Gastrocnemius medialis (tissue), 4 donors: Measurements from ENCODE around the gene C1D. TPM values are rescaled to one million over a fixed set of nuclear protein-coding genes. Genes with fewer than 3 reads are reported as not detected.

Experiments used
- ATAC-seq, 2 donors: fragments of 150-250 bp; one replicate each; pipeline ENCODE4 v1.9.1; 2016
- DNase-seq, 2 donors: peaks; one replicate each; pipeline ENCODE4 v3.0.0-alpha.2; 2019
- H3K27ac ChIP-seq, 4 donors: fragments of 200-600 bp; sonication (generic); 1 replicate in 1 of 4; 2 replicates in 3 of 4; pipeline ENCODE4 v1.5.1; 2016 to 2018; ENCODE audit warnings: mild to moderate bottlenecking in 2 of 4, moderate library complexity in 1 of 4
- H3K27me3 ChIP-seq, 3 donors: fragments of 200-600 bp; sonication (generic) in 2 of 3; 1 replicate in 1 of 3; 2 replicates in 2 of 3; pipeline versions ENCODE4 v1.5.1 to v1.6.0; 2016 to 2019; ENCODE audit warnings: mild to moderate bottlenecking in 1 of 3, moderate library complexity in 1 of 3
- H3K36me3 ChIP-seq, 2 donors: fragments of 200-600 bp; sonication (generic) in 1 of 2; one replicate each; pipeline ENCODE4 v1.5.1; 2017 to 2018
- H3K4me1 ChIP-seq, 2 donors: fragments of 200-600 bp; sonication (generic) in 1 of 2; one replicate each; pipeline ENCODE4 v1.5.1; 2016 to 2017; ENCODE audit warnings: mild to moderate bottlenecking in 2 of 2
- H3K4me3 ChIP-seq, 4 donors: fragments of 200-600 bp; sonication (generic) in 3 of 4; 1 replicate in 1 of 4; 2 replicates in 3 of 4; pipeline ENCODE4 v1.5.1; 2016 to 2019; ENCODE audit warnings: mild to moderate bottlenecking in 2 of 4
- H3K9me3 ChIP-seq, 3 donors: fragments of 200-600 bp; sonication (generic) in 2 of 3; 1 replicate in 1 of 3; 2 replicates in 2 of 3; pipeline ENCODE4 v1.5.1; 2016 to 2019
- POLR2A ChIP-seq, 2 donors: fragments of 450-650 bp; IDR thresholded peaks; one replicate each; pipeline ENCODE4 v1.6.1; 2017; ENCODE audit warnings: antibody characterized with exemption in 2 of 2, mild to moderate bottlenecking in 2 of 2, moderate library complexity in 2 of 2
- in situ Hi-C, 4 donors: fragments of 200-750 bp; cut with MboI; loops; one replicate each; pipeline versions ENCODE4 v1.15.0 to v1.8.0; 2017; ENCODE audit warnings: low sequenced_read_pairs in 4 of 4
- intact Hi-C: fragments of 100-400 bp; cut with DNase I; formaldehyde crosslinking; loops from one replicate; pipeline ENCODE4 v1.15.1; 2023; ENCODE audit warnings: low total_unique reads
- total RNA-seq, 4 donors: library from RNA; depleted of rRNA; stranded (reverse); fragments of >200 nt; gene quantifications; one replicate each; pipeline versions ENCODE4 v1.1.0 to v1.2.3, GENCODE V29; 2016
- TF ChIP-seq, protein P1 (sequence below), 5 experiments: fragments of 450-650 bp in 3 of 5; fragments of 200-600 bp in 2 of 5; sonication (generic) in 2 of 5; IDR thresholded peaks in 4 of 5; conservative IDR thresholded peaks in 1 of 5; 1 replicate in 4 of 5; 2 replicates in 1 of 5; pipeline ENCODE4 v1.5.1; 2016 to 2019; ENCODE audit warnings: antibody characterized with exemption in 5 of 5, mild to moderate bottlenecking in 3 of 5, moderate library complexity in 3 of 5

The C1D gene
- total RNA-seq, 4 donors from 2014 or later, result 29.7 to 57.3 (median 41.4) TPM

DNA sequence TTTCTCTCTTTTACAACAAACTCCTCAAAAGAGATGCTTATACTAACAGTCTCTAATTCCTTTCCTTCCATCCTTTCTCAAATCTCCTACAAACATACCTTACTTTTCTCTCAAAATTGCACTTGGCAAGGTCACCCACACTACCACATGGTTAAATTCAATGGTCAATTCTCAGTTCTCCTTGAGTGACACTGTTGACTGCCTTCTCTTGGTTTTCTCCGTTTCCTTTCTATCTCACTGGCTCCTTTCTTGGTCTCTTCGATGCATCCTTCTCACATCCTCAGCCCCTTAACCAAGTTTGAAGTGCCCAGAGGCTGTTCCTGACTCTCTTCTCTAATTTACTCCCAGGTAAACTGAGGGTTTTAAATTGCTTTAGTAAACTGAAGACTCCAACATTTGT lies 12.5 kb downstream of the C1D start:
- Histone ChIP-seq H3K9me3 (no peaks in the 10 kb centered on the region), H3K4me3 (no peak overlapping the region), H3K27ac (no peak overlapping the region), H3K36me3 (no peaks in the 10 kb centered on the region), H3K4me1 (peaks cover 23 to 33% of the 10 kb centered on the region in 2 donors), H3K27me3 (no peaks in the 10 kb centered on the region)
- in situ Hi-C loops, result no loop called here
- ATAC-seq, result no peak
- no peak for DNase-seq
- intact Hi-C loops, result no loop called here
- TF ChIP-seq, protein P1, sequence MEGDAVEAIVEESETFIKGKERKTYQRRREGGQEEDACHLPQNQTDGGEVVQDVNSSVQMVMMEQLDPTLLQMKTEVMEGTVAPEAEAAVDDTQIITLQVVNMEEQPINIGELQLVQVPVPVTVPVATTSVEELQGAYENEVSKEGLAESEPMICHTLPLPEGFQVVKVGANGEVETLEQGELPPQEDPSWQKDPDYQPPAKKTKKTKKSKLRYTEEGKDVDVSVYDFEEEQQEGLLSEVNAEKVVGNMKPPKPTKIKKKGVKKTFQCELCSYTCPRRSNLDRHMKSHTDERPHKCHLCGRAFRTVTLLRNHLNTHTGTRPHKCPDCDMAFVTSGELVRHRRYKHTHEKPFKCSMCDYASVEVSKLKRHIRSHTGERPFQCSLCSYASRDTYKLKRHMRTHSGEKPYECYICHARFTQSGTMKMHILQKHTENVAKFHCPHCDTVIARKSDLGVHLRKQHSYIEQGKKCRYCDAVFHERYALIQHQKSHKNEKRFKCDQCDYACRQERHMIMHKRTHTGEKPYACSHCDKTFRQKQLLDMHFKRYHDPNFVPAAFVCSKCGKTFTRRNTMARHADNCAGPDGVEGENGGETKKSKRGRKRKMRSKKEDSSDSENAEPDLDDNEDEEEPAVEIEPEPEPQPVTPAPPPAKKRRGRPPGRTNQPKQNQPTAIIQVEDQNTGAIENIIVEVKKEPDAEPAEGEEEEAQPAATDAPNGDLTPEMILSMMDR (IDR thresholded peaks at IDR 0.05 in 4 of 5, conservative IDR thresholded peaks at IDR 0.05 in 1 of 5), result no peak
- TF ChIP-seq POLR2A (IDR thresholded peaks at IDR 0.05), result no peak

DNA sequence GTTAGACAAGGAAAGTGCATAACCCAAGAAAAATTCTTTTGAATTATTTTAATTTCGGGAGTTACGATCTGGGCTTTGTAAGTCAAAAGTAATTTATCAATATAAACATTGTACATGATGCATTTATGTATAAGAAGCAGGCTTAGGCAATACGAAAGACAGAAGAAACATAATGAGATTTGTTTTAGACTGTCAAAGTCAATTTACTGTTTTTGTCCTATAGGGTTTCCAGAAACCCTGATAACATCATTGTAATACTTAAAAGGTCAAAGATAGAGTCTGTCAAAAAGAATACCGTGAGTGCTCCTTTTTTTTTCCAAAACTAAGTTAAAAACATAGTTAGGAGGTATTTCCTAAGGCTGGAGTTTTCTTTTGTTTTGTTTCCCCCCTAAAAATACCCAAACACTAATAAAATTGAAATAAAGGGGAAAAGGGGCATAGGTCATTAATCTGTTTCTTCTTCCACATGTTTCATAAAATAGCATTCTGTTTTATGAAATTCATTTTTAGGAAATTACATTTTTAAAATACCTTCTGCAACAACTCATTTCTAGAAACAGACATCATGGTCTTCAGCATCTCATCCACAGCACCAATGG lies 16.1 kb downstream of the C1D start:
- ATAC-seq (no peak), DNase-seq (no peak)
- no peak for TF ChIP-seq POLR2A (IDR thresholded peaks at IDR 0.05)
- TF ChIP-seq, protein P1 (IDR thresholded peaks at IDR 0.05 in 4 of 5, conservative IDR thresholded peaks at IDR 0.05 in 1 of 5), result no peak
- peaks cover 0 to 6% of the 10 kb centered on the region in 2 donors for H3K36me3 ChIP-seq
- H3K9me3 ChIP-seq, result no peaks in the 10 kb centered on the region
- H3K4me3 ChIP-seq, result no peak overlapping the region
- in situ Hi-C loops (loop anchor here in 1 of 4 donors (25.0 kb wide), 1 partner anchor 1609 kb away; the partner anchor contains the start of gene MEIS1), intact Hi-C loops (no loop called here)
- no peaks in the 10 kb centered on the region for H3K27me3 ChIP-seq
- H3K4me1 ChIP-seq, result peaks cover 4 to 10% of the 10 kb centered on the region in 2 donors
- H3K27ac ChIP-seq, result no peak overlapping the region

DNA sequence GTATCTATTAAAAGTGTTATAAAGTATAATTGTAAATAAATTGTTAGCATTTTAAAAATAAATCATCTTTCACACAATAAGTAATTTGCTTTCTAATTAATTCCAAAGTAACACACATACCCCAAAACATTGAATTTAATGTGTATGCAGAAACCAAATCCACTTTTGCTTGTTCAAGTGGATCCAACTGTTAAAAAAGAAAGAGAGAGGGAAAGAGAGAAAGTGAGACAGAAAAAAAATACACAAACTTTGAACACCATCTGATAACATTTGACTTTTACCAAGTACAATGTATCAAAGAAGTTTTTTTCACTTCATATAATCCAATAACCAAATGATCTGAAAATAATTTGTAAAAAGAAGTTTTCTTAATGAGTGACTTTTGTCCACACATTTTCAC lies 16.6 kb downstream of the C1D start:
- Histone ChIP-seq H3K9me3 (no peaks in the 10 kb centered on the region), H3K36me3 (peaks cover 0 to 11% of the 10 kb centered on the region in 2 donors), H3K4me1 (peaks cover 0 to 8% of the 10 kb centered on the region in 2 donors), H3K27ac (no peak overlapping the region), H3K4me3 (no peak overlapping the region), H3K27me3 (no peaks in the 10 kb centered on the region)
- DNase-seq (no peak), ATAC-seq (no peak)
- TF ChIP-seq, protein P1 (IDR thresholded peaks at IDR 0.05 in 4 of 5, conservative IDR thresholded peaks at IDR 0.05 in 1 of 5), result no peak
- no peak for TF ChIP-seq POLR2A (IDR thresholded peaks at IDR 0.05)
- intact Hi-C loops (no loop called here), in situ Hi-C loops (loop anchor here in 1 of 4 donors (25.0 kb wide), 1 partner anchor 1609 kb away; the partner anchor contains the start of gene MEIS1)

DNA sequence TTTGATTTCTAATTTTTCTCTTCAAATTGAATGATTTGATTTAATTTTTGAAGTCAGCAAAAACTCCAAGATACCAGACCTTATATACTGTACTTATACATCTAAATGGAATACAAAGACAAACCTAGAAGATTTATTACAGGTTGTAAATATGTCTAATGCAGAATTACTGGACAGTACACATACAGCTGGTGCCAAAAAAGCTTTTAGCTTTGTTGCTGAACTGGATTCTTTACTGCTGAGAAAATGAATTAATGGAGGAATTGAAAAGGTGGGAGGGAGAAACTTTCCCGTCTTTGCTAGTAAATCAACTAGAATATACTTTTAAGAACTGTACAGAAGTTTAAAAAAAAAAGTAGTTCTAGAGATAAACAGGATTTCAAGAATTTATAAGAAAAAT lies 17.5 kb downstream of the C1D start:
- H3K36me3 ChIP-seq, result peaks cover 0 to 11% of the 10 kb centered on the region in 2 donors
- no peak overlapping the region for H3K27ac ChIP-seq
- intact Hi-C loops (no loop called here), in situ Hi-C loops (loop anchor here in 1 of 4 donors (25.0 kb wide), 1 partner anchor 1608 kb away; the partner anchor contains the start of gene MEIS1)
- TF ChIP-seq POLR2A (IDR thresholded peaks at IDR 0.05), result no peak
- TF ChIP-seq, protein P1 (IDR thresholded peaks at IDR 0.05 in 4 of 5, conservative IDR thresholded peaks at IDR 0.05 in 1 of 5), result no peak
- ATAC-seq (no peak), DNase-seq (no peak)
- no peaks in the 10 kb centered on the region for H3K27me3 ChIP-seq
- H3K4me1 ChIP-seq, result peaks cover 0 to 5% of the 10 kb centered on the region in 2 donors
- H3K4me3 ChIP-seq, result no peak overlapping the region
- no peaks in the 10 kb centered on the region for H3K9me3 ChIP-seq
